Measurements from ENCODE around the gene PTPRD.
A peak's percentile ranks its signal among the peaks of the same experiment; 100 is the strongest.

The PTPRD gene

GRCh38 chr9:8637626-8638025 lies 1975.2 kb downstream of the PTPRD start:
- no peak for DNase-seq (ENCODE audit: low read depth)
- H3K4me3 ChIP-seq (ENCODE audit: control insufficient read depth, low read depth, low read length), result no peak overlapping the region
- TF ChIP-seq CTCF (IDR thresholded peaks at IDR 0.05; ENCODE audit: control insufficient read depth, insufficient read depth, low read depth, low read length, missing control alignments), result no peak

GRCh38 chr9:8633784-8634183 lies 1979.0 kb downstream of the PTPRD start:
- peak; percentile 5 for DNase-seq (ENCODE audit: low read depth)
- H3K4me3 ChIP-seq (ENCODE audit: control insufficient read depth, low read depth, low read length), result no peak overlapping the region
- TF ChIP-seq CTCF (IDR thresholded peaks at IDR 0.05; ENCODE audit: control insufficient read depth, insufficient read depth, low read depth, low read length, missing control alignments), result no peak

GRCh38 chr9:8632493-8632892 lies 1980.3 kb downstream of the PTPRD start:
- DNase-seq (ENCODE audit: low read depth), result no peak
- TF ChIP-seq CTCF (IDR thresholded peaks at IDR 0.05; ENCODE audit: control insufficient read depth, insufficient read depth, low read depth, low read length, missing control alignments), result no peak
- H3K4me3 ChIP-seq (ENCODE audit: control insufficient read depth, low read depth, low read length), result no peak overlapping the region

- TF ChIP-seq CTCF (IDR thresholded peaks at IDR 0.05; ENCODE audit: control insufficient read depth, insufficient read depth, low read depth, low read length, missing control alignments), result no peak
- H3K4me3 ChIP-seq (ENCODE audit: control insufficient read depth, low read depth, low read length), result no peak overlapping the region
- no peak for DNase-seq (ENCODE audit: low read depth)
These were observed 1984.0 kb downstream of the PTPRD start for GRCh38 chr9:8628791-8629190.

GRCh38 chr9:8627976-8628679 lies 1984.7 kb downstream of the PTPRD start:
- no peak for TF ChIP-seq CTCF (IDR thresholded peaks at IDR 0.05; ENCODE audit: control insufficient read depth, insufficient read depth, low read depth, low read length, missing control alignments)
- no peak overlapping the region for H3K4me3 ChIP-seq (ENCODE audit: control insufficient read depth, low read depth, low read length)
- DNase-seq (ENCODE audit: low read depth), result peak; percentile 21

GRCh38 chr9:8622871-8623270 lies 1989.9 kb downstream of the PTPRD start:
- no peak for TF ChIP-seq CTCF (IDR thresholded peaks at IDR 0.05; ENCODE audit: control insufficient read depth, insufficient read depth, low read depth, low read length, missing control alignments)
- no peak for DNase-seq (ENCODE audit: low read depth)

More at GRCh38 chr9:8622871-8623270, 1989.9 kb downstream of the PTPRD start:
- no peak overlapping the region for H3K4me3 ChIP-seq (ENCODE audit: control insufficient read depth, low read depth, low read length)
